Type B pancreatic cell (in vitro differentiated cells): Measurements from ENCODE around the gene RALGAPB. TPM values are rescaled to one million over a fixed set of nuclear protein-coding genes. Genes with fewer than 3 reads are reported as not detected.

ENCODE experiments used
- DNase-seq: peaks from one replicate; pipeline ENCODE4 v3.0.0; 2021; ENCODE audit warnings: mixed read lengths; ENCODE audit not compliant: unreplicated experiment; ENCODE audit errors: extremely low spot score
- H3K27ac Mint-ChIP-seq: 2 replicates; pipeline ENCODE4 v1.8.0; 2021; ENCODE audit warnings: mild to moderate bottlenecking, mixed read lengths
- H3K27me3 Mint-ChIP-seq: 2 replicates; pipeline ENCODE4 v1.8.0; 2021; ENCODE audit warnings: mixed read lengths
- H3K36me3 Mint-ChIP-seq: 2 replicates; pipeline ENCODE4 v1.8.0; 2021; ENCODE audit warnings: mixed read lengths
- H3K4me1 Mint-ChIP-seq: one replicate; pipeline ENCODE4 v1.8.0; 2021; ENCODE audit warnings: mixed read lengths; ENCODE audit not compliant: unreplicated experiment
- H3K4me3 Mint-ChIP-seq: 2 replicates; pipeline ENCODE4 v1.8.0; 2021; ENCODE audit warnings: mild to moderate bottlenecking, mixed read lengths
- H3K9me3 Mint-ChIP-seq: 2 replicates; pipeline ENCODE4 v1.8.0; 2021; ENCODE audit warnings: mixed read lengths
- microRNA-seq: library from miRNA; unstranded; fragments of <30 nt; microRNA quantifications from one replicate; pipeline ENCODE4, GENCODE V29; 2020
- total RNA-seq: library from RNA; stranded (reverse); gene quantifications from 2 replicates; pipeline ENCODE4 v1.2.1, GENCODE V29; 2021; ENCODE audit warnings: low replicate concordance
- TF ChIP-seq, protein P1 (sequence below): fragments of 200-600 bp; sonication (generic); conservative IDR thresholded peaks from 2 replicates; pipeline ENCODE4 v1.5.0; 2021; ENCODE audit warnings: antibody characterized with exemption, mild to moderate bottlenecking

RALGAPB gene
- total RNA-seq, 1 donor from 2014 or later, result 38.2 TPM

DNA sequence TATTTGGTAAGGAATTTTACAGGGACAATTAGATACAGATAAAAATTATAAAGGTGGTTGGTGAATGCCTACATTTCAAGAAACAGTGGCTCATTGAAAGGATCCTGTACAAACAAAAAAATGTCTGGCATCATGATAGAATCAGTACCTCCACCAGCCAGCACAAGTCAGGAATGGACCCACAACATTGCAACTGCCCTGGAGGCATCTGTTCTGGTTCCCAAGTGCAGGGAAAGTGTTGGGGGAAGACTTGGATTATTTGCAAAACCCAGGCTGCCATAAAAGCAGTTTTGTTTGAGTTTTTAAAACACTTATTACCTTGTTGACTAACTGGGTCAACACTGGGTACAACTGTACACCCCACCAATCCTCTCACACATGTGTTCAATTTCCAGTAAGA lies 153.3 kb downstream of the RALGAPB start:
- Mint-ChIP-seq H3K36me3 (no peaks in the 10 kb centered on the region), H3K4me3 (no peak overlapping the region), H3K4me1 (no peaks in the 10 kb centered on the region), H3K27ac (no peak overlapping the region), H3K9me3 (no peaks in the 10 kb centered on the region), H3K27me3 (peaks cover 1% of the 10 kb centered on the region)
- TF ChIP-seq, protein P1, sequence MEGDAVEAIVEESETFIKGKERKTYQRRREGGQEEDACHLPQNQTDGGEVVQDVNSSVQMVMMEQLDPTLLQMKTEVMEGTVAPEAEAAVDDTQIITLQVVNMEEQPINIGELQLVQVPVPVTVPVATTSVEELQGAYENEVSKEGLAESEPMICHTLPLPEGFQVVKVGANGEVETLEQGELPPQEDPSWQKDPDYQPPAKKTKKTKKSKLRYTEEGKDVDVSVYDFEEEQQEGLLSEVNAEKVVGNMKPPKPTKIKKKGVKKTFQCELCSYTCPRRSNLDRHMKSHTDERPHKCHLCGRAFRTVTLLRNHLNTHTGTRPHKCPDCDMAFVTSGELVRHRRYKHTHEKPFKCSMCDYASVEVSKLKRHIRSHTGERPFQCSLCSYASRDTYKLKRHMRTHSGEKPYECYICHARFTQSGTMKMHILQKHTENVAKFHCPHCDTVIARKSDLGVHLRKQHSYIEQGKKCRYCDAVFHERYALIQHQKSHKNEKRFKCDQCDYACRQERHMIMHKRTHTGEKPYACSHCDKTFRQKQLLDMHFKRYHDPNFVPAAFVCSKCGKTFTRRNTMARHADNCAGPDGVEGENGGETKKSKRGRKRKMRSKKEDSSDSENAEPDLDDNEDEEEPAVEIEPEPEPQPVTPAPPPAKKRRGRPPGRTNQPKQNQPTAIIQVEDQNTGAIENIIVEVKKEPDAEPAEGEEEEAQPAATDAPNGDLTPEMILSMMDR, result no peak
- DNase-seq, result no peak

DNA sequence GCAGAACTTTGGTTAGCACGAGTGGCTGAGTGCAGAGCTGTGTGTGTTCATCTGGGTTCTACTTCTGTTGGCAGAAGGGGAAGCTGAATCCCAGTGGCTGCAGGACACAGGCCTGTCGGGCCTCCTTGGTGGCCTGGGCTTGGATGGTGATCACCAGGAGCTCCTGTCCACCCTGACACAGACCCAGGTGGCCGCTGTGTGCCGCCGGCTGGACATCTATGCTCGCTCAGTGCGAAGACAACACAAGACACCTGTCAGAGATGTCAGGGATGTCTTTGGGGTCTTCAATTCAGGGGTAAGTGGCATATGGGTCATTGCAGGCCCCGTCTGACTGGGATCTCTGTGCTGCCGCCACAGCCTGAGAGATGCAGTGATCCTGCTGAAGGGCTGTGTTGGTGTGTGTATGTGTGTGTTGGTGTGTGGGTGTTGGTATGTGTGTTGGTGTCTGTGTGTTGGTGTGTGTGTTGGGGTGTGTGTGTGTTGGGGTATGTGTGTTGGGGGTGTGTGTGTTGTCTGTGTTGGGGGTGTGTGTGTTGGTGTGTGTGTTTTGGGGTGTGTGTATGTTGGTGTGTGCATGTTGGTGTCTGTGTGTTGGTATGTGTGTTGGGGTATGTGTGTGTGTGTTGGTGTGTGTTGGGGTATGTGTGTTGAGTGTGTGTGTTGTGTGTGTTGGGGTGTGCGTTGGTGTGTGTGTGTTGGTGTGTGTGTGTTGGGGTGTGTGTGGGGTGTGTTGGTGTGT lies 154.4 kb downstream of the RALGAPB start:
- DNase-seq, result no peak
- Mint-ChIP-seq H3K27ac (no peak overlapping the region), H3K4me3 (no peak overlapping the region), H3K36me3 (no peaks in the 10 kb centered on the region), H3K27me3 (no peaks in the 10 kb centered on the region), H3K4me1 (no peaks in the 10 kb centered on the region), H3K9me3 (no peaks in the 10 kb centered on the region)
- TF ChIP-seq, protein P1, result no peak

Small RNA genes within 50 kb of the gene (microRNA-seq; reads per million reads assigned to microRNA genes)
- not detected for gene MIR548O2

Other genes with a start within 250 kb of the RALGAPB start
- gene KIAA1755, start 212.1 kb upstream of the RALGAPB start, total RNA-seq, result 4.7 TPM in 1 of 2 replicates, not detected in the other
- 0.17 TPM in 1 of 2 replicates, not detected in the other for gene BPI, start 168.7 kb upstream of the RALGAPB start, total RNA-seq
- not detected in 2 replicates for gene LBP, start 126.4 kb upstream of the RALGAPB start, total RNA-seq
- gene SNHG17, start 37.5 kb upstream of the RALGAPB start, total RNA-seq, result 37.2 and 57.0 TPM in 2 replicates
- gene ADIG, start 108.4 kb downstream of the RALGAPB start, total RNA-seq, result not detected in 2 replicates
- 1.7 and 1.9 TPM in 2 replicates for gene ARHGAP40, start 129.0 kb downstream of the RALGAPB start, total RNA-seq